Measurements from ENCODE around the gene SLC6A3.
"Not testable (repeated sequence)": the region's sequence is repeated elsewhere in the genome, so short reads cannot be mapped to it uniquely, and the experiment has no call there.

The SLC6A3 gene

GRCh38 chr5:1465117-1465516, 19.9 kb upstream of the SLC6A3 start:
- DNase-seq (ENCODE audit: low read depth in 2 of 2), result no peak

- DNase-seq (ENCODE audit: low read depth in 2 of 2), result no peak
Observed at GRCh38 chr5:1464511-1464910, 19.3 kb upstream of the SLC6A3 start.

GRCh38 chr5:1464096-1464446, 18.8 kb upstream of the SLC6A3 start:
- DNase-seq (ENCODE audit: low read depth in 2 of 2), result no peak

GRCh38 chr5:1463326-1464095, 18.3 kb upstream of the SLC6A3 start:
- DNase-seq (ENCODE audit: low read depth in 2 of 2), result no peak

GRCh38 chr5:1462358-1462757, 17.1 kb upstream of the SLC6A3 start:
- no peak for DNase-seq (ENCODE audit: low read depth in 2 of 2)

GRCh38 chr5:1461396-1461795, 16.2 kb upstream of the SLC6A3 start:
- DNase-seq (ENCODE audit: low read depth in 2 of 2), result no peak

GRCh38 chr5:1460054-1460682, 14.9 kb upstream of the SLC6A3 start:
- no peak for DNase-seq (ENCODE audit: low read depth in 2 of 2)

GRCh38 chr5:1459435-1459834, 14.2 kb upstream of the SLC6A3 start:
- not testable (repeated sequence) for DNase-seq (ENCODE audit: low read depth in 2 of 2)

- not testable (repeated sequence) for DNase-seq (ENCODE audit: low read depth in 2 of 2)
Observed at GRCh38 chr5:1456110-1456881, 11.1 kb upstream of the SLC6A3 start.

- DNase-seq (ENCODE audit: low read depth in 2 of 2), result no peak
Observed at GRCh38 chr5:1453613-1454012, 8.4 kb upstream of the SLC6A3 start.

GRCh38 chr5:1449081-1449630, 3.9 kb upstream of the SLC6A3 start:
- DNase-seq (ENCODE audit: low read depth in 2 of 2), result no peak

- no peak for DNase-seq (ENCODE audit: low read depth in 2 of 2)
Observed at GRCh38 chr5:1448511-1449011, 3.3 kb upstream of the SLC6A3 start.

GRCh38 chr5:1447671-1448361, 2.6 kb upstream of the SLC6A3 start:
- DNase-seq (ENCODE audit: low read depth in 2 of 2), result no peak

- DNase-seq (ENCODE audit: low read depth in 2 of 2), result no peak
Observed at GRCh38 chr5:1446602-1447343, 1.5 kb upstream of the SLC6A3 start.

GRCh38 chr5:1445689-1446601, 705 bp upstream of the SLC6A3 start:
- no peak for DNase-seq (ENCODE audit: low read depth in 2 of 2)

GRCh38 chr5:1444361-1445189, 665 bp downstream of the SLC6A3 start:
- DNase-seq (ENCODE audit: low read depth in 2 of 2), result no peak

GRCh38 chr5:1443991-1444360, 1.3 kb downstream of the SLC6A3 start:
- DNase-seq (ENCODE audit: low read depth in 2 of 2), result no peak

- DNase-seq (ENCODE audit: low read depth in 2 of 2), result no peak
Observed at GRCh38 chr5:1443171-1443570, 2.1 kb downstream of the SLC6A3 start.
